HG02852 (cell line): ENCODE results near the gene HSPA1A.
"Not testable (repeated sequence)": the region's sequence is repeated elsewhere in the genome, so short reads cannot be mapped to it uniquely, and the experiment has no call there.

ENCODE experiments used
- ATAC-seq: cut with Tn5 transposase; IDR thresholded peaks from one replicate; pipeline ENCODE4 v1.9.1; 2021; ENCODE audit warnings: mild to moderate bottlenecking, moderate library complexity; ENCODE audit not compliant: unreplicated experiment

HSPA1A gene

GRCh38 chr6:31831350-31832215 is 16.2 kb downstream of the HSPA1A start:
- no peak for ATAC-seq

- no peak for ATAC-seq
Measured at GRCh38 chr6:31834367-31835250, 19.3 kb downstream of the HSPA1A start.

- no peak for ATAC-seq
Measured at GRCh38 chr6:31836047-31836473, 20.7 kb downstream of the HSPA1A start.

GRCh38 chr6:31836474-31837368 is 21.4 kb downstream of the HSPA1A start:
- no peak for ATAC-seq

- ATAC-seq, result no peak
Measured at GRCh38 chr6:31837369-31838113, 22.2 kb downstream of the HSPA1A start.

GRCh38 chr6:31838114-31838553 is 22.8 kb downstream of the HSPA1A start:
- ATAC-seq, result not testable (repeated sequence)

GRCh38 chr6:31838968-31839367 is 23.6 kb downstream of the HSPA1A start:
- ATAC-seq, result no peak

GRCh38 chr6:31839779-31840126 is 24.4 kb downstream of the HSPA1A start:
- ATAC-seq, result not testable (repeated sequence)

GRCh38 chr6:31842053-31842452 is 26.7 kb downstream of the HSPA1A start:
- ATAC-seq, result no peak

GRCh38 chr6:31844507-31844906 is 29.2 kb downstream of the HSPA1A start:
- no peak for ATAC-seq

GRCh38 chr6:31847276-31847978 is 32.1 kb downstream of the HSPA1A start:
- ATAC-seq, result no peak

- no peak for ATAC-seq
Measured at GRCh38 chr6:31850765-31851484, 35.6 kb downstream of the HSPA1A start.

GRCh38 chr6:31851485-31851832 is 36.1 kb downstream of the HSPA1A start:
- ATAC-seq, result no peak

GRCh38 chr6:31851980-31852718 is 36.8 kb downstream of the HSPA1A start:
- not testable (repeated sequence) for ATAC-seq

GRCh38 chr6:31857774-31858173 is 42.4 kb downstream of the HSPA1A start:
- not testable (repeated sequence) for ATAC-seq

- ATAC-seq, result no peak
Measured at GRCh38 chr6:31858707-31859106, 43.4 kb downstream of the HSPA1A start.

- ATAC-seq, result no peak
Measured at GRCh38 chr6:31859923-31860322, 44.6 kb downstream of the HSPA1A start.

- ATAC-seq, result no peak
Measured at GRCh38 chr6:31860349-31860748, 45.0 kb downstream of the HSPA1A start.
